Vagina (tissue), 2 donors: ENCODE results near the gene NDST1.

Source experiments
- CTCF ChIP-seq, 3 experiments: fragments of 450-650 bp in 2 of 3; fragments of 200-600 bp in 1 of 3; sonication (generic) in 1 of 3; IDR thresholded peaks; one replicate each; pipeline ENCODE4 v1.5.1; 2017 to 2019; ENCODE audit warnings: antibody characterized with exemption in 3 of 3, mild to moderate bottlenecking in 2 of 3, moderate library complexity in 2 of 3
- POLR2AphosphoS5 ChIP-seq, 2 donors: sonication (generic); formaldehyde crosslinking; IDR thresholded peaks; one replicate each; pipeline ENCODE4 v1.9.0; 2017; ENCODE audit warnings: antibody characterized with exemption in 2 of 2, mild to moderate bottlenecking in 2 of 2, low read depth in 1 of 2; ENCODE audit not compliant: insufficient read depth in 1 of 2

DNA sequence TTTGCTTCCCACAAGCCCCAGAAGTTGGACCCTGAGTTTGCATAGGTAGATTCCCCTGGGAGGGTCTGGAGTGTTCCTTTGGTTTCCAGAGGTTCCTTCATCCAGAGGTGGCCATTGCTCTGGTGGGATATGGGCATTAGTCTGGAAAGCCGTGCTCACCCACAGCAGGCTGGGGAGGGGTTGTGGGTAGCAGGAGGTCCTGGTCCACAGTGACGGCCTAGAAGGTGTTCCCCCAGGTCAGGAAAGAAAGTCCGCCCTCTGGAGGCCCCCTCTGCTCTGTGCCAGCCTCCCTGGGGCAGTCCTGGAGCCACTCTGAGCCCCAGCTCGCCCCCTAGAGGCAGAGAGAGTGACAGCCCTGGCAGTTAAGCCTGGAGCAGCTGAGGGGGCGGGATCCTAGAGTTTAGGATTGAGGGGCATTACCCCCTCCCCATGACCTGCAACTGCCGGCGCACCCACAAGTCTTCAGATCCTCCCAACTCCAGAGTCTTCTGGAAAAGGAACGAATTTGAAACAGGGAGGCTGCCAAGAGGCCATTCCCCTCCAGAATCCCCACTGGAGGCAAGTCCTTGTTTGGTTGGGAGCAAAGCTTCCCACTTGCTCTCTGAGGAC is 36.8 kb downstream of the NDST1 start:
- TF ChIP-seq CTCF (IDR thresholded peaks at IDR 0.05) (peak; percentile 71 to 81 (median 75)), POLR2AphosphoS5 (IDR thresholded peaks at IDR 0.05; ENCODE audit: insufficient read depth in 1 of 2, low read depth in 1 of 2) (no peak)
